Measurements from ENCODE around the gene ASH1L. TPM values are rescaled to one million over a fixed set of nuclear protein-coding genes. Genes with fewer than 3 reads are reported as not detected.

ASH1L gene
- total RNA-seq, 1 experiment from 2014 or later = 29.3 TPM

DNA sequence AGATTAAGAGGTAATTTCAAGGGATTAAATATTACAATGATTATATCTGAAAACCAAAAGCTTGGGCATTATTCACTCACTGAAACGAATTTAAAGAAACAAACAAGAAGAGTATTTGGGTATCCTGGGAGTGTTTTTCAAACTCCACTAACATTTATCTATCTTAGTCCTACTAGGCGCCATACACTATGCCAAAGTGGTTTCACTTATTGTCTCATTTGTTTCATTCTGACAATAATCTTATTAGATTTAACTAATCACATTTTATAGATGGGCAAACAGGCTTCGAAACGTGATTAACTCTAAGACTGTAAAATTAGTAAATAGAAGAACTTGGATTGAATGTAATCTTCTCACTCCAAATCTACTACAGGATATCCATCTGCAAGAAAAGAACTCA lies 25.4 kb downstream of the ASH1L start:
- CTCF ChIA-PET = no interaction called here
- peaks cover 3% of the 10 kb centered on the region; the same call in 1 of the 2 replicates for H3K9me3 Mint-ChIP-seq
- peaks cover 3% of the 10 kb centered on the region for H3K36me3 Mint-ChIP-seq
- ATAC-seq (no peak), DNase-seq (ENCODE audit: low spot score) (no peak)
- H3K27ac Mint-ChIP-seq = 0 out of 2 replicates have a peak overlapping the region, but pooled peaks have one; percentile 22
- TF ChIP-seq, protein P1, sequence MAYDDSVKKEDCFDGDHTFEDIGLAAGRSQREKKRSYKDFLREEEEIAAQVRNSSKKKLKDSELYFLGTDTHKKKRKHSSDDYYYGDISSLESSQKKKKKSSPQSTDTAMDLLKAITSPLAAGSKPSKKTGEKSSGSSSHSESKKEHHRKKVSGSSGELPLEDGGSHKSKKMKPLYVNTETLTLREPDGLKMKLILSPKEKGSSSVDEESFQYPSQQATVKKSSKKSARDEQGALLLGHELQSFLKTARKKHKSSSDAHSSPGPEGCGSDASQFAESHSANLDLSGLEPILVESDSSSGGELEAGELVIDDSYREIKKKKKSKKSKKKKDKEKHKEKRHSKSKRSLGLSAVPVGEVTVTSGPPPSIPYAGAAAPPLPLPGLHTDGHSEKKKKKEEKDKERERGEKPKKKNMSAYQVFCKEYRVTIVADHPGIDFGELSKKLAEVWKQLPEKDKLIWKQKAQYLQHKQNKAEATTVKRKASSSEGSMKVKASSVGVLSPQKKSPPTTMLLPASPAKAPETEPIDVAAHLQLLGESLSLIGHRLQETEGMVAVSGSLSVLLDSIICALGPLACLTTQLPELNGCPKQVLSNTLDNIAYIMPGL (CRISPR knock-in tag; IDR thresholded peaks at IDR 0.05) = no peak
- TF ChIP-seq ATF1 (CRISPR knock-in tag; IDR thresholded peaks at IDR 0.05) = no peak
- TF ChIP-seq, protein P2, sequence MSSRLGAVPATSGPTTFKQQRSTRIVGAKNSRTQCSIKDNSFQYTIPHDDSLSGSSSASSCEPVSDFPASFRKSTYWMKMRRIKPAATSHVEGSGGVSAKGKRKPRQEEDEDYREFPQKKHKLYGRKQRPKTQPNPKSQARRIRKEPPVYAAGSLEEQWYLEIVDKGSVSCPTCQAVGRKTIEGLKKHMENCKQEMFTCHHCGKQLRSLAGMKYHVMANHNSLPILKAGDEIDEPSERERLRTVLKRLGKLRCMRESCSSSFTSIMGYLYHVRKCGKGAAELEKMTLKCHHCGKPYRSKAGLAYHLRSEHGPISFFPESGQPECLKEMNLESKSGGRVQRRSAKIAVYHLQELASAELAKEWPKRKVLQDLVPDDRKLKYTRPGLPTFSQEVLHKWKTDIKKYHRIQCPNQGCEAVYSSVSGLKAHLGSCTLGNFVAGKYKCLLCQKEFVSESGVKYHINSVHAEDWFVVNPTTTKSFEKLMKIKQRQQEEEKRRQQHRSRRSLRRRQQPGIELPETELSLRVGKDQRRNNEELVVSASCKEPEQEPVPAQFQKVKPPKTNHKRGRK (CRISPR knock-in tag; IDR thresholded peaks at IDR 0.05; ENCODE audit: borderline replicate concordance) = no peak
- TF ChIP-seq ZNF416 (CRISPR knock-in tag; IDR thresholded peaks at IDR 0.05) = no peak
- TF ChIP-seq HMGA2 (CRISPR knock-in tag; IDR thresholded peaks at IDR 0.05) = no peak
- no peak for TF ChIP-seq EMX1 (CRISPR knock-in tag; IDR thresholded peaks at IDR 0.05)
- no peak for TF ChIP-seq NR3C1 (CRISPR knock-in tag; conservative IDR thresholded peaks at IDR 0.05; ENCODE audit: low read depth)
- TF ChIP-seq ZNF138 (CRISPR knock-in tag; conservative IDR thresholded peaks at IDR 0.05) = no peak
- no peak for TF ChIP-seq PRRX2 (CRISPR knock-in tag; IDR thresholded peaks at IDR 0.05)
- TF ChIP-seq, protein P3, sequence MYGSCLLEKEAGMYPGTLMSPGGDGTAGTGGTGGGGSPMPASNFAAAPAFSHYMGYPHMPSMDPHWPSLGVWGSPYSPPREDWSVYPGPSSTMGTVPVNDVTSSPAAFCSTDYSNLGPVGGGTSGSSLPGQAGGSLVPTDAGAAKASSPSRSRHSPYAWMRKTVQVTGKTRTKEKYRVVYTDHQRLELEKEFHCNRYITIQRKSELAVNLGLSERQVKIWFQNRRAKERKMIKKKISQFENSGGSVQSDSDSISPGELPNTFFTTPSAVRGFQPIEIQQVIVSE (CRISPR knock-in tag; IDR thresholded peaks at IDR 0.05; ENCODE audit: borderline replicate concordance) = no peak
- no peak for TF ChIP-seq FOXK1 (CRISPR knock-in tag; IDR thresholded peaks at IDR 0.05)
- TF ChIP-seq, protein P4, sequence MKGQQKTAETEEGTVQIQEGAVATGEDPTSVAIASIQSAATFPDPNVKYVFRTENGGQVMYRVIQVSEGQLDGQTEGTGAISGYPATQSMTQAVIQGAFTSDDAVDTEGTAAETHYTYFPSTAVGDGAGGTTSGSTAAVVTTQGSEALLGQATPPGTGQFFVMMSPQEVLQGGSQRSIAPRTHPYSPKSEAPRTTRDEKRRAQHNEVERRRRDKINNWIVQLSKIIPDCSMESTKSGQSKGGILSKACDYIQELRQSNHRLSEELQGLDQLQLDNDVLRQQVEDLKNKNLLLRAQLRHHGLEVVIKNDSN (CRISPR knock-in tag; IDR thresholded peaks at IDR 0.05) = no peak
- no peaks in the 10 kb centered on the region for H3K27me3 Mint-ChIP-seq (ENCODE audit: low read depth)
- peaks cover 9% of the 10 kb centered on the region for H3K4me1 Mint-ChIP-seq
- H3K4me3 Mint-ChIP-seq = no peak overlapping the region
- POLR2A ChIA-PET = interaction anchor here (0.6 kb wide), 1 partner anchor 22 kb away, joined by 6 read pairs; no protein-coding TSS in a partner anchor

DNA sequence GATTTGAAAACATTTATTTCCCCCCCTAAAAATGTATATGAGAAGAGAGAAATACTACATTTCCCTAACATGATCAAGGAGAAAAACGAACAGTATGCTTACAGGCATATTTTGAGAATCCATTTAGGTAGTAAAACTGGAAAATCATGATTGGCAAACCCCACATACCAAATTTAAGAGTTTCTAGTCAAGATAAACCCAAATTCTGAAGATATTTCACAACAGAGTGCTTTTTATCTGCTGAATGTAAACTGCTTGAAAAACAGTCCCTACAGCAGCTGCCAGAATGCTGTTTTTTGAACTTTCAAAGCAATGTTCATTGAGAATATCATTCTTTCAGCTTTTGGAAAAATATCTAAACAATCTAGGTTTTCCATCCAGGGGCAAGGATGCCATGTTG lies 31.0 kb downstream of the ASH1L start:
- peaks cover 3% of the 10 kb centered on the region; the same call in 1 of the 2 replicates for H3K9me3 Mint-ChIP-seq

DNA sequence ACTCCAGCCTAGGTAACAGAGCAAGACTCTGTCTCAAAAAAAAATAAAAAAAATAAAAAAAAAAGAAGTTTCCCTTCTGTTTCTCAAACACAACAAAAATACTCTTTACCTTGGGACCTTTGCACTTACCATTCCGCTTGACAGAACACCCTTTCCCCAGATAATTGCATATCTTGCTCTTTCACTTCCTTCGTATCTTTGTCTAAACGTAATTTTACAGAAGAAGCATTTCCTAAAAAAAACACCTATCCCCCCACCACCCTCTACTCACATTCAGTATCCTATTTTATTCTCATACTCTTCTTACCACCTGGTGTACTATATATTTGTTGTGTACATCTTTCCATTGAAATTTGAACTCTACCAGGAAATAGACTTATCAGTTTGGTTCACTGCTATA lies 32.7 kb downstream of the ASH1L start:
- peaks cover 3% of the 10 kb centered on the region; the same call in 1 of the 2 replicates for H3K9me3 Mint-ChIP-seq
- H3K4me1 Mint-ChIP-seq = peaks cover 14% of the 10 kb centered on the region
- TF ChIP-seq HMGA2 (CRISPR knock-in tag; IDR thresholded peaks at IDR 0.05) (no peak), SMAD3 (CRISPR knock-in tag; IDR thresholded peaks at IDR 0.05; ENCODE audit: borderline replicate concordance) (no peak), KAT7 (CRISPR knock-in tag; IDR thresholded peaks at IDR 0.05; ENCODE audit: borderline replicate concordance) (no peak), GTF2I (CRISPR knock-in tag; conservative IDR thresholded peaks at IDR 0.05) (no peak), GRHL2 (CRISPR knock-in tag; IDR thresholded peaks at IDR 0.05; ENCODE audit: insufficient replicate concordance, severe bottlenecking) (no peak)
- TF ChIP-seq, protein P5, sequence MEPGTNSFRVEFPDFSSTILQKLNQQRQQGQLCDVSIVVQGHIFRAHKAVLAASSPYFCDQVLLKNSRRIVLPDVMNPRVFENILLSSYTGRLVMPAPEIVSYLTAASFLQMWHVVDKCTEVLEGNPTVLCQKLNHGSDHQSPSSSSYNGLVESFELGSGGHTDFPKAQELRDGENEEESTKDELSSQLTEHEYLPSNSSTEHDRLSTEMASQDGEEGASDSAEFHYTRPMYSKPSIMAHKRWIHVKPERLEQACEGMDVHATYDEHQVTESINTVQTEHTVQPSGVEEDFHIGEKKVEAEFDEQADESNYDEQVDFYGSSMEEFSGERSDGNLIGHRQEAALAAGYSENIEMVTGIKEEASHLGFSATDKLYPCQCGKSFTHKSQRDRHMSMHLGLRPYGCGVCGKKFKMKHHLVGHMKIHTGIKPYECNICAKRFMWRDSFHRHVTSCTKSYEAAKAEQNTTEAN (CRISPR knock-in tag; IDR thresholded peaks at IDR 0.05) = no peak
- TF ChIP-seq, protein P6, sequence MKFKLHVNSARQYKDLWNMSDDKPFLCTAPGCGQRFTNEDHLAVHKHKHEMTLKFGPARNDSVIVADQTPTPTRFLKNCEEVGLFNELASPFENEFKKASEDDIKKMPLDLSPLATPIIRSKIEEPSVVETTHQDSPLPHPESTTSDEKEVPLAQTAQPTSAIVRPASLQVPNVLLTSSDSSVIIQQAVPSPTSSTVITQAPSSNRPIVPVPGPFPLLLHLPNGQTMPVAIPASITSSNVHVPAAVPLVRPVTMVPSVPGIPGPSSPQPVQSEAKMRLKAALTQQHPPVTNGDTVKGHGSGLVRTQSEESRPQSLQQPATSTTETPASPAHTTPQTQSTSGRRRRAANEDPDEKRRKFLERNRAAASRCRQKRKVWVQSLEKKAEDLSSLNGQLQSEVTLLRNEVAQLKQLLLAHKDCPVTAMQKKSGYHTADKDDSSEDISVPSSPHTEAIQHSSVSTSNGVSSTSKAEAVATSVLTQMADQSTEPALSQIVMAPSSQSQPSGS (CRISPR knock-in tag; IDR thresholded peaks at IDR 0.05; ENCODE audit: borderline replicate concordance, low read depth) = no peak
- CTCF ChIA-PET = interaction anchor here (0.5 to 0.6 kb wide), 2 partner anchors 36 to 202 kb away, joined by 3 to 5 read pairs; no protein-coding TSS in a partner anchor
- H3K36me3 Mint-ChIP-seq = peaks cover 3% of the 10 kb centered on the region
- no peak for ATAC-seq
- no peak overlapping the region for H3K4me3 Mint-ChIP-seq
- no peaks in the 10 kb centered on the region for H3K27me3 Mint-ChIP-seq (ENCODE audit: low read depth)
- H3K27ac Mint-ChIP-seq = peak overlapping the region; percentile 58; the same call in 1 of the 2 replicates
- POLR2A ChIA-PET = no interaction called here
- no peak for DNase-seq (ENCODE audit: low spot score)

More for the DNA sequence above, 31.0 kb downstream of the ASH1L start:
- Mint-ChIP-seq H3K27me3 (ENCODE audit: low read depth) (no peaks in the 10 kb centered on the region), H3K27ac (no peak overlapping the region), H3K36me3 (peaks cover 3% of the 10 kb centered on the region), H3K4me1 (peaks cover 14% of the 10 kb centered on the region), H3K4me3 (no peak overlapping the region)
- POLR2A ChIA-PET = no interaction called here
- ATAC-seq (no peak), DNase-seq (ENCODE audit: low spot score) (no peak)
- CTCF ChIA-PET = no interaction called here
- no peak for TF ChIP-seq ZNF219 (CRISPR knock-in tag; IDR thresholded peaks at IDR 0.05; ENCODE audit: borderline replicate concordance)
- no peak for TF ChIP-seq ZNF232 (CRISPR knock-in tag; IDR thresholded peaks at IDR 0.05)
- TF ChIP-seq TP53 (CRISPR knock-in tag; IDR thresholded peaks at IDR 0.05) = no peak
- TF ChIP-seq, protein P7, sequence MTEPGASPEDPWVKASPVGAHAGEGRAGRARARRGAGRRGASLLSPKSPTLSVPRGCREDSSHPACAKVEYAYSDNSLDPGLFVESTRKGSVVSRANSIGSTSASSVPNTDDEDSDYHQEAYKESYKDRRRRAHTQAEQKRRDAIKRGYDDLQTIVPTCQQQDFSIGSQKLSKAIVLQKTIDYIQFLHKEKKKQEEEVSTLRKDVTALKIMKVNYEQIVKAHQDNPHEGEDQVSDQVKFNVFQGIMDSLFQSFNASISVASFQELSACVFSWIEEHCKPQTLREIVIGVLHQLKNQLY (CRISPR knock-in tag; IDR thresholded peaks at IDR 0.05) = no peak

Data from WTC11 (cell line).